ENCODE results near the gene GUCY2D. TPM values are rescaled to one million over a fixed set of nuclear protein-coding genes. Genes with fewer than 3 reads are reported as not detected.

The GUCY2D gene
- total RNA-seq, 4 donors from 2014 or later = not detected

GRCh38 chr17:8052256-8053252 lies 50.1 kb downstream of the GUCY2D start:
- no peak overlapping the region for H3K27ac ChIP-seq
- peaks cover under 1% of the 10 kb centered on the region for H3K27me3 ChIP-seq
- no peaks in the 10 kb centered on the region for H3K9me3 ChIP-seq
- no peak for DNase-seq (ENCODE audit: low spot score in 2 of 2)
- no peak overlapping the region for H3K4me3 ChIP-seq
- no peaks in the 10 kb centered on the region for H3K36me3 ChIP-seq
- no peak for TF ChIP-seq EP300 (IDR thresholded peaks at IDR 0.05)
- no peak for TF ChIP-seq POLR2A (IDR thresholded peaks at IDR 0.05)
- no peak for TF ChIP-seq CTCF (IDR thresholded peaks at IDR 0.05)
- no peak for TF ChIP-seq POLR2AphosphoS5 (IDR thresholded peaks at IDR 0.05)
- peaks cover 7% of the 10 kb centered on the region for H3K4me1 ChIP-seq
- 87% methylated on average over 6 of the region's 6 CpGs for WGBS

- DNase-seq (ENCODE audit: low spot score in 2 of 2) = peak in 1 of 2 donors; percentile 23
- Histone ChIP-seq H3K4me3 (no peak overlapping the region), H3K27ac (no peak overlapping the region), H3K9me3 (no peaks in the 10 kb centered on the region), H3K36me3 (no peaks in the 10 kb centered on the region), H3K4me1 (peaks cover 13% of the 10 kb centered on the region), H3K27me3 (peaks cover 8% of the 10 kb centered on the region)
- no peak for TF ChIP-seq EP300 (IDR thresholded peaks at IDR 0.05)
- no peak for TF ChIP-seq POLR2AphosphoS5 (IDR thresholded peaks at IDR 0.05)
- TF ChIP-seq POLR2A (IDR thresholded peaks at IDR 0.05) = no peak
- TF ChIP-seq CTCF (IDR thresholded peaks at IDR 0.05) = no peak
- 83% methylated on average over 7 of the region's 7 CpGs for WGBS
These were observed 51.2 kb downstream of the GUCY2D start for GRCh38 chr17:8053600-8053999.

- peaks cover 13% of the 10 kb centered on the region for H3K4me1 ChIP-seq
- H3K9me3 ChIP-seq = no peaks in the 10 kb centered on the region
- DNase-seq (ENCODE audit: low spot score in 2 of 2) = peak in 1 of 2 donors; percentile 56
- no peak for TF ChIP-seq POLR2A (IDR thresholded peaks at IDR 0.05)
- no peak for TF ChIP-seq EP300 (IDR thresholded peaks at IDR 0.05)
- TF ChIP-seq POLR2AphosphoS5 (IDR thresholded peaks at IDR 0.05) = no peak
- no peak for TF ChIP-seq CTCF (IDR thresholded peaks at IDR 0.05)
- no peak overlapping the region for H3K4me3 ChIP-seq
- H3K36me3 ChIP-seq = no peaks in the 10 kb centered on the region
- H3K27me3 ChIP-seq = peaks cover 22% of the 10 kb centered on the region
- no peak overlapping the region for H3K27ac ChIP-seq
- 88% methylated on average over 3 of the region's 3 CpGs for WGBS
These were observed 53.4 kb downstream of the GUCY2D start for GRCh38 chr17:8055851-8056231.

GRCh38 chr17:8056232-8056975 lies 54.0 kb downstream of the GUCY2D start:
- no peak for TF ChIP-seq CTCF (IDR thresholded peaks at IDR 0.05)
- no peak for TF ChIP-seq EP300 (IDR thresholded peaks at IDR 0.05)
- no peak for TF ChIP-seq POLR2A (IDR thresholded peaks at IDR 0.05)
- TF ChIP-seq POLR2AphosphoS5 (IDR thresholded peaks at IDR 0.05) = no peak
- Histone ChIP-seq H3K4me1 (peaks cover 13% of the 10 kb centered on the region), H3K27me3 (peaks cover 28% of the 10 kb centered on the region), H3K9me3 (no peaks in the 10 kb centered on the region), H3K36me3 (no peaks in the 10 kb centered on the region), H3K27ac (no peak overlapping the region), H3K4me3 (no peak overlapping the region)
- peak; percentile 57 to 70 for DNase-seq (ENCODE audit: low spot score in 2 of 2)
- 73% methylated on average over 14 of the region's 14 CpGs for WGBS

All from suprapubic skin (tissue), 4 donors.